ENCODE results near the gene MCRIP2. TPM values are rescaled to one million over a fixed set of nuclear protein-coding genes. Genes with fewer than 3 reads are reported as not detected.
"Not testable (repeated sequence)": the region's sequence is repeated elsewhere in the genome, so short reads cannot be mapped to it uniquely, and the experiment has no call there.

MCRIP2 gene
- total RNA-seq, 4 donors from 2014 or later: 2.6 to 62.0 (median 17.0) TPM

- Histone ChIP-seq H3K27ac (no peak overlapping the region), H3K36me3 (no peaks in the 10 kb centered on the region), H3K4me3 (no peak overlapping the region), H3K27me3 (no peaks in the 10 kb centered on the region), H3K9me3 (no peaks in the 10 kb centered on the region), H3K4me1 (peaks cover 0 to 5% of the 10 kb centered on the region in 2 donors)
- no peak for DNase-seq
- intact Hi-C loops (cut with DNase I; ENCODE audit: low total_unique reads): no loop called here
- no peak for TF ChIP-seq POLR2A (IDR thresholded peaks at IDR 0.05)
- TF ChIP-seq, protein P1, sequence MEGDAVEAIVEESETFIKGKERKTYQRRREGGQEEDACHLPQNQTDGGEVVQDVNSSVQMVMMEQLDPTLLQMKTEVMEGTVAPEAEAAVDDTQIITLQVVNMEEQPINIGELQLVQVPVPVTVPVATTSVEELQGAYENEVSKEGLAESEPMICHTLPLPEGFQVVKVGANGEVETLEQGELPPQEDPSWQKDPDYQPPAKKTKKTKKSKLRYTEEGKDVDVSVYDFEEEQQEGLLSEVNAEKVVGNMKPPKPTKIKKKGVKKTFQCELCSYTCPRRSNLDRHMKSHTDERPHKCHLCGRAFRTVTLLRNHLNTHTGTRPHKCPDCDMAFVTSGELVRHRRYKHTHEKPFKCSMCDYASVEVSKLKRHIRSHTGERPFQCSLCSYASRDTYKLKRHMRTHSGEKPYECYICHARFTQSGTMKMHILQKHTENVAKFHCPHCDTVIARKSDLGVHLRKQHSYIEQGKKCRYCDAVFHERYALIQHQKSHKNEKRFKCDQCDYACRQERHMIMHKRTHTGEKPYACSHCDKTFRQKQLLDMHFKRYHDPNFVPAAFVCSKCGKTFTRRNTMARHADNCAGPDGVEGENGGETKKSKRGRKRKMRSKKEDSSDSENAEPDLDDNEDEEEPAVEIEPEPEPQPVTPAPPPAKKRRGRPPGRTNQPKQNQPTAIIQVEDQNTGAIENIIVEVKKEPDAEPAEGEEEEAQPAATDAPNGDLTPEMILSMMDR (IDR thresholded peaks at IDR 0.05): no peak
These were observed 47.8 kb upstream of the MCRIP2 start for GRCh38 chr16:593807-594206.

DNA sequence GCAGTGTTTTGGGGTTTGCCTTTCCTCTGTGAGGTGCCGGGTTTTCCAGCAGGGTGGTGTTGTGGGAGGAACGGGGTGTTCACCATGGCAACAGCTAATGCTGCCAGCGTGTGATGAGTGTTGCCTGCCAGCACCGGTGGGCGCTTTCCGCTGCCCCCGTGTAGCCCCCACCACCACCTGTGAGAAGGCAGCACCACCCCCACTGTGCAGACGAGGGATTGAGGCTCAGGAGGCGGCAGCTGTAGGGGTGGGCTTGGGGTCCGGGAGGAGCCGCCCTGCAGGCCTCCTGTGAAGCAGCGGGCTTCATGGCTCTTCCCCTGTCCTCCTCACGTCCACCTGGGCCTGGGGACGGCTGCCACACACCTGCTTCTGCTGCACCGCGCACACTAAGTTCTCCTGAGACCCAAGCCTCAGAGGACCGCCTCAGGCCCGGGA is 46.5 kb upstream of the MCRIP2 start:
- intact Hi-C loops (cut with DNase I; ENCODE audit: low total_unique reads): no loop called here
- no peaks in the 10 kb centered on the region for H3K27me3 ChIP-seq
- TF ChIP-seq POLR2A (IDR thresholded peaks at IDR 0.05): no peak
- TF ChIP-seq, protein P1 (IDR thresholded peaks at IDR 0.05): no peak
- no peak overlapping the region for H3K4me3 ChIP-seq
- no peaks in the 10 kb centered on the region for H3K9me3 ChIP-seq
- no peaks in the 10 kb centered on the region for H3K36me3 ChIP-seq
- H3K4me1 ChIP-seq: peaks cover 0 to 5% of the 10 kb centered on the region in 2 donors
- no peak for DNase-seq
- H3K27ac ChIP-seq: no peak overlapping the region

DNA sequence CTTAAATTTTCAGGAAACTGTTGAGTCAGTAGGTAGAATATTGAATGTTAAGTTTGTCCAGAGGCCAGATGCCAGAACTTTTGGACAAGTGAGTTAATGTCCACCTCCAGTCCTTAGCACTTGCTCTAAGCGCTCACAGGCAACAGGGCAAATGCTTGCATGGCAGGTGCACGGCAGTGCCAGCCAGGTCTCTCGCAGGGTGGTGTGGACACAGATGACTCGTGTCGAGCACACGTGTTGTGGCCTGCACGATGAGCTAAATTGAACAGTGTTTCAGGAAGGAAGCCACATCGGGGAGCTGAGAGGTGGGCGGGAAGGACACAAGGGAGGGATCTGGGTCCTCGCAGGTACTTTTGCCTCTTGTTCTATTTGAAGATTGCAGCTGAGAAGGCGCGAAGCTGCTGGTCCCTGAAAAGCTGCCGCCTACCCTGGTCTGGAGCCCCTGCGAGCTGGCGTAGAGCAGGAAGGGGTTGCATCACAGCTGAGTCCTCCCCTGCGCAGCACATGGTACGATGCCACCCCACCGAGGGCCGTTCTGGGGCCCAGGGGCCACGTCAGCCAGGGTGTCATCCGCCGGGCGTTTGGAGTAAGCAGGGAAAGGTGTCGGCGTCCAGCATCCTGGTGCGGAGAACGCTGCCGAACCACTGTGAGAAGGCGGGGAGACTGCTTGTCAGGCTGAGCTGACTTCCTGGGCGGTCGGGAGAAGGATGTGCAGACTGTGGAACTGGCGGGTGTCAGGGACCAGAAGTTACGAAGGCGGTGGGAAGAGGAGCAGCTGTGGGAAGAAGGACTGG is 45.5 kb upstream of the MCRIP2 start:
- intact Hi-C loops (cut with DNase I; ENCODE audit: low total_unique reads): no loop called here
- TF ChIP-seq POLR2A (IDR thresholded peaks at IDR 0.05): no peak
- TF ChIP-seq, protein P1 (IDR thresholded peaks at IDR 0.05): no peak

GRCh38 chr16:596736-597060 is 44.9 kb upstream of the MCRIP2 start:
- no peaks in the 10 kb centered on the region for H3K9me3 ChIP-seq
- H3K27me3 ChIP-seq: no peaks in the 10 kb centered on the region
- intact Hi-C loops (cut with DNase I; ENCODE audit: low total_unique reads): no loop called here
- H3K27ac ChIP-seq: no peak overlapping the region
- H3K4me3 ChIP-seq: no peak overlapping the region
- no peak for DNase-seq
- no peaks in the 10 kb centered on the region for H3K36me3 ChIP-seq
- no peak for TF ChIP-seq POLR2A (IDR thresholded peaks at IDR 0.05)
- TF ChIP-seq, protein P1 (IDR thresholded peaks at IDR 0.05): no peak
- H3K4me1 ChIP-seq: no peaks in the 10 kb centered on the region

More for the DNA sequence above, 45.5 kb upstream of the MCRIP2 start:
- DNase-seq: no peak
- Histone ChIP-seq H3K36me3 (no peaks in the 10 kb centered on the region), H3K9me3 (no peaks in the 10 kb centered on the region), H3K4me1 (peaks cover 0 to 3% of the 10 kb centered on the region in 2 donors), H3K27ac (no peak overlapping the region), H3K27me3 (no peaks in the 10 kb centered on the region), H3K4me3 (no peak overlapping the region)

GRCh38 chr16:597655-598054 is 44.0 kb upstream of the MCRIP2 start:
- DNase-seq; H3K9me3 ChIP-seq; intact Hi-C loops (cut with DNase I; ENCODE audit: low total_unique reads); H3K27ac ChIP-seq; H3K4me3 ChIP-seq; H3K36me3 ChIP-seq; H3K27me3 ChIP-seq; H3K4me1 ChIP-seq: not testable (repeated sequence)
